ENCODE results near the gene ZSCAN5B. TPM values are rescaled to one million over a fixed set of nuclear protein-coding genes. Genes with fewer than 3 reads are reported as not detected.

The ZSCAN5B gene
- total RNA-seq, 1 experiment from 2014 or later = not detected

DNA sequence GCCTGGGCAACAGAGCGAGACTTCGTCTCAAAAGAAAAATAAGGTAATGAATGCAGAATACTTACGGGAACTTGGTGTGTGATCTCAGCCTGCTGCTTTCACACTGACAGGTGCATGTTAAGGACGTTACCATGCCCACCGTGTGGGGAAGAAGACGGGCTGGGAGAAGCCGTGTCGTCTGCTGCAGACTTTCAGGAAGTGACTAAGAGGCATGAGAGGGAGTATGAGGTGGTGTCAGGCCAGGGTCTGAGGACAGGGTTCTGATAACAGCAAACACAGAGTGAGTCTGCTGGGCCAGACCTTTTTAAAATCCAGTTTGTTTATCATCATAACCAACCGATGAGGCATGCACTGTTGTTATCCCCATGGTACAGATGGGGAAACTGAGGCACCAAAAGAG, 35.3 kb downstream of the ZSCAN5B start:
- no peak overlapping the region for H3K27ac Mint-ChIP-seq
- Histone ChIP-seq H3K27me3 (ENCODE audit: insufficient read depth, low read length) (no peaks in the 10 kb centered on the region), H3K4me1 (ENCODE audit: insufficient read depth, low read length) (no peaks in the 10 kb centered on the region), H3K4ac (ENCODE audit: low read depth, low read length) (no peak overlapping the region), H2BK5ac (ENCODE audit: insufficient read length, low read length) (no peak overlapping the region), H3K18ac (ENCODE audit: insufficient read length, low read depth, low read length) (no peak overlapping the region), H3T11ph (ENCODE audit: low read length) (no peak overlapping the region), H3K23me2 (ENCODE audit: insufficient read length, low read depth, low read length, poor library complexity, severe bottlenecking) (no peaks in the 10 kb centered on the region), H3K9ac (ENCODE audit: extremely low read depth, insufficient read length, low read length) (no peak overlapping the region), H3K4me2 (ENCODE audit: insufficient read depth, insufficient read length, low read length) (no peak overlapping the region), H3K14ac (ENCODE audit: insufficient read depth, low read length) (no peak overlapping the region), H4K5ac (ENCODE audit: insufficient read length, low read depth, low read length) (no peak overlapping the region), H4K91ac (ENCODE audit: insufficient read length, low read depth, low read length) (no peak overlapping the region), H3K56ac (ENCODE audit: insufficient read length, low read depth, low read length) (no peak overlapping the region), H3K79me1 (ENCODE audit: insufficient read depth, low read depth, low read length, poor library complexity, severe bottlenecking) (no peaks in the 10 kb centered on the region), H2BK12ac (ENCODE audit: insufficient read length, low read depth, low read length) (no peak overlapping the region), H3K27ac (ENCODE audit: insufficient read length, low read depth, low read length) (no peak overlapping the region), H4K8ac (replicated peaks; ENCODE audit: insufficient read length, low read depth, low read length) (no peak overlapping the region), H2AFZ (ENCODE audit: low read length) (no peak overlapping the region), H3K9me3 (ENCODE audit: control insufficient read depth, low read depth, low read length) (no peaks in the 10 kb centered on the region), H2BK20ac (ENCODE audit: low read depth, low read length, poor library complexity, severe bottlenecking) (no peak overlapping the region), H3K79me2 (ENCODE audit: insufficient read depth, low read length) (no peaks in the 10 kb centered on the region), H3K23ac (ENCODE audit: insufficient read length, low read depth, low read length) (no peak overlapping the region), H2AK5ac (ENCODE audit: insufficient read length, low read length) (no peak overlapping the region), H4K20me1 (ENCODE audit: control insufficient read depth, insufficient read depth, insufficient read length) (no peaks in the 10 kb centered on the region), H2BK15ac (ENCODE audit: low read depth, low read length) (no peak overlapping the region), H2BK120ac (ENCODE audit: low read depth, low read length, poor library complexity, severe bottlenecking) (no peak overlapping the region)
- no peaks in the 10 kb centered on the region for H3K4me1 Mint-ChIP-seq
- H3K4me3 Mint-ChIP-seq = no peak overlapping the region
- H3K36me3 Mint-ChIP-seq (ENCODE audit: insufficient read depth in 1 of 3, low read depth in 3 of 3) = peaks cover 7 to 12% (median 9%) of the 10 kb centered on the region in 3 experiments
- H3K9me3 Mint-ChIP-seq = no peaks in the 10 kb centered on the region; a peak in 1 of 5 replicates
- TF ChIP-seq, protein P1, sequence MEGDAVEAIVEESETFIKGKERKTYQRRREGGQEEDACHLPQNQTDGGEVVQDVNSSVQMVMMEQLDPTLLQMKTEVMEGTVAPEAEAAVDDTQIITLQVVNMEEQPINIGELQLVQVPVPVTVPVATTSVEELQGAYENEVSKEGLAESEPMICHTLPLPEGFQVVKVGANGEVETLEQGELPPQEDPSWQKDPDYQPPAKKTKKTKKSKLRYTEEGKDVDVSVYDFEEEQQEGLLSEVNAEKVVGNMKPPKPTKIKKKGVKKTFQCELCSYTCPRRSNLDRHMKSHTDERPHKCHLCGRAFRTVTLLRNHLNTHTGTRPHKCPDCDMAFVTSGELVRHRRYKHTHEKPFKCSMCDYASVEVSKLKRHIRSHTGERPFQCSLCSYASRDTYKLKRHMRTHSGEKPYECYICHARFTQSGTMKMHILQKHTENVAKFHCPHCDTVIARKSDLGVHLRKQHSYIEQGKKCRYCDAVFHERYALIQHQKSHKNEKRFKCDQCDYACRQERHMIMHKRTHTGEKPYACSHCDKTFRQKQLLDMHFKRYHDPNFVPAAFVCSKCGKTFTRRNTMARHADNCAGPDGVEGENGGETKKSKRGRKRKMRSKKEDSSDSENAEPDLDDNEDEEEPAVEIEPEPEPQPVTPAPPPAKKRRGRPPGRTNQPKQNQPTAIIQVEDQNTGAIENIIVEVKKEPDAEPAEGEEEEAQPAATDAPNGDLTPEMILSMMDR (conservative IDR thresholded peaks at IDR 0.05) = no peak
- no peak for DNase-seq
- no peaks in the 10 kb centered on the region; the same call in 1 of the 2 replicates for H3K27me3 Mint-ChIP-seq (ENCODE audit: low read depth)
- WGBS (ENCODE audit: extremely low coverage, insufficient read length, low lambda C conversion rate) = no CpG with 5 or more reads among the region's 9 CpGs

Measured in H9 (cell line).